OCI-LY3 (cell line): ENCODE measurements around the gene AMELX.

Experiments used
- CTCF ChIP-seq: fragments of 200-600, 300-600 bp; sonication (generic); IDR thresholded peaks from 2 replicates; pipeline ENCODE4 v1.5.1; 2014; ENCODE audit warnings: antibody characterized with exemption, low read length, low read depth
- EZH2phosphoT487 ChIP-seq: fragments of 200-600 bp; shearing (Covaris generic); IDR thresholded peaks from 2 replicates; pipeline ENCODE4 v1.6.1; 2018; ENCODE audit warnings: antibody characterized with exemption, mixed run types, low read depth

GRCh38 chrX:11349020-11349419 lies 55.8 kb downstream of the AMELX start:
- no peak for TF ChIP-seq CTCF
- TF ChIP-seq EZH2phosphoT487, result no peak
